Measurements from ENCODE around the gene RNF186. TPM values are rescaled to one million over a fixed set of nuclear protein-coding genes. Genes with fewer than 3 reads are reported as not detected.
"Not testable (repeated sequence)": the region's sequence is repeated elsewhere in the genome, so short reads cannot be mapped to it uniquely, and the experiment has no call there.

RNF186 gene
- total RNA-seq, 2 experiments from 2014 or later = not detected

DNA sequence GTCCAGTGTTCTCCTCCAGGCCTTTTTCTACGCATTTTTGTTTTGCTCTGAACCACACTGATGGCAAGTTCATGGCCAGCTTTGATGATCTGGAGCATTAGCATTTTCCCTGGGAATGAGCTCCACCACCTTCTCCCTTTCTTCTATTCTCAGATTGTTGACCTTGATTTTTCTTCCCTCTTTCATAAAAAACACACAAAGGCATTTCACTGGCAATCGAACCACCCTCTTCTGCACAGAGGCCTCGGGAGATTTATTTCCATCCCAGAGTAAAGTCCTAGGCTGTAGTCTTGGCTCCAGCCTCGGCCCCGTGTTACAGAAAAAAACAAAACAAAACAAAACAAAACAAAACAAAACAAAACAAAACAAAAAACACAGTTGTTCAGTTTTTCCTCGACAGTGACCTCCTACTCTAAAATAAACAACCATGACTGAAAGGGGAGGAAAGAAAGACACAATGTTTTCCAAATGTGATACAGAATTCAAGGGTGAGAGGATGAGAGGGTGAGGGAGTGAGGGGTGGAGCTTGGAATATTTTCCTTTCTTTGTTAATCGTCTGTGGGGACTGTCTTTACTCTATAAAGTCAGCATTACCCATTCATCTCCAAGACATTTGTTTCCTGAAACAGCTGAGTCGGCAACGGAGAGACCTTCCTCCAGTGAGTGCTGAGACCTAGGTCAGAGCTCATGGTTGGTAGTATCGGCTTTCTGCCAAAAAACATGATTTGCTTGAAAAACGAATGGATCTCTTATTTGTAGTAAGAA is 29.8 kb upstream of the RNF186 start:
- H3K4me1 Mint-ChIP-seq = peaks cover 6% of the 10 kb centered on the region
- H3K4me3 Mint-ChIP-seq = no peak overlapping the region
- DNase-seq = no peak
- no peak overlapping the region for H3K27ac Mint-ChIP-seq
- no peaks in the 10 kb centered on the region for H3K9me3 Mint-ChIP-seq
- H3K27me3 Mint-ChIP-seq = peaks cover 17% of the 10 kb centered on the region
- H3K36me3 Mint-ChIP-seq = no peaks in the 10 kb centered on the region

DNA sequence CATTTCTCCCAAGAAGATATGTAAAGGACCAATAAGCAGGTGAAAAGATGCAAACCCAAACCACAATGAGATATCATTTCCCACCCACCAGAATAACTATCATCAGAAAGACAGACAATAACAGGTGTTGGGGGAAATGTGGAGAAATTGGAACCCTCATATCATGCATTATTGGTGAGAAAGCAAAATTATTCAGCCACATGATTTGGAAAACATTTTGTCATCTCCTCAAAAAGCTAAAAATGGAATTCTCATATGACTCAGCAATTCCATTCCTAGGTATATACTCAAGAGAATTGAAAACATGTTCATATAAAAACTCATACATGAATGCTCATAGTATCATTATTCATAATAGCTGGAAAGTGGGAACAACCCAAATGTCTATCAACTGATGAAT is 25.1 kb upstream of the RNF186 start:
- Mint-ChIP-seq H3K36me3 (no peaks in the 10 kb centered on the region), H3K27ac (no peak overlapping the region), H3K4me3 (no peak overlapping the region), H3K27me3 (peaks cover 31% of the 10 kb centered on the region), H3K9me3 (no peaks in the 10 kb centered on the region), H3K4me1 (peaks cover 9% of the 10 kb centered on the region)
- no peak for DNase-seq

DNA sequence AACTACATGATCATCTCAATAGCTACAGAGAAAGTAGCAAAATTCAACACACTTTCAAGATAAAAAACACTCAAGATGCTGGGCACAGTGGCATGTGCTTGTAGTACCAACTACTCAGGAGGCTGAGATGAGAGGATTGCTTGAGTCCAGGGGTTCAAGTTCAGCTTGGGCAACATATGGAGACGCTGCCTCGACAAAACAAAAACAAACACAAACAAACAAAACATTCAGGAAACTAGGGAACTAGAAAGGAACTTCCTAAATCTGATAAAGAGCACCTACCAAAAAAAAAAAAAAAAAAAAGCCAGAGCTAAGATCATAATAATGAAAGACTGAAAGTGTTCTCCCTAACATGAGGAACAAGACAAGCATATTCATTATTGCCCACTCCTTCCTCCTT is 22.8 kb upstream of the RNF186 start:
- Mint-ChIP-seq H3K4me1 (peaks cover 9% of the 10 kb centered on the region), H3K9me3 (no peaks in the 10 kb centered on the region), H3K27me3 (peaks cover 34% of the 10 kb centered on the region), H3K27ac (no peak overlapping the region), H3K4me3 (no peak overlapping the region), H3K36me3 (no peaks in the 10 kb centered on the region)
- no peak for DNase-seq

DNA sequence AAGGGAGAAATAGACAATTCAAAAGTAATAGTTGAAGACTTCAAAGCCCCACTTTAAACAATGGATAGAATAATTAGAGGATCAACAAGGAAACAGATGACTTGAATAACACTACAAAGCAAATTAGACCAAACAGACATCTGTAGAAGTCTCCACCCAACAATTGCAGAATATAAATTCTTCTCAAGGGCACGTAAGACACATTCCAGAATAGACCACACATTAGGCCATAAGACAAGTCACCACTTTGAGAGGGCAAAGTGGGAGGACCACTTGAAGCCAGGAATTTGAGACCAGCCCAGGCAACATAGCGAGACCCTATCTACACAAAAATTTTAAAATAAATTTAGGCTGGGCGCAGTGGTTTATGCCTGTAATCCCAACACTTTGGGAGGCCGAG is 20.5 kb upstream of the RNF186 start:
- Mint-ChIP-seq H3K9me3 (peaks cover 2% of the 10 kb centered on the region), H3K36me3 (no peaks in the 10 kb centered on the region), H3K27me3 (peaks cover 57% of the 10 kb centered on the region), H3K4me1 (peaks cover 9% of the 10 kb centered on the region), H3K4me3 (no peak overlapping the region), H3K27ac (no peak overlapping the region)
- no peak for DNase-seq

DNA sequence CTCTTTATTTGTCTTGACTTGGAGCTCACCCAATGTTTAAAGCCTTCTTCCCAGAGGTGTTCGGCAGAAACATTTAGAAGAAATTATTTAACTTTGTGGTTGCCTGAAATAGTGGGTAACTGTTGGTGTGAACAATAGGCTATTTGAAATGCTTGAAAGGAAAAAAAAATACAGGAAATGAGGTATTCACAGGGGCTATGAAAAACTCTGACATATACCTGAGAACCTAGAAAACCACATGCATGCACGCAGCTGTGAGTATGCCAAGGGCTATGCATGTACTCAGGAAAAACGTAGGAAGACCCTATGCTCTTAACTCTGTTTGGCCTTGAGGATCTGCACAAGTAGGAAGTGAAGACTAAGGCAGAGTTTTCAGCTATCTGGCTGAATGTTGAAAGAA is 16.4 kb upstream of the RNF186 start:
- Mint-ChIP-seq H3K27me3 (peaks cover 65% of the 10 kb centered on the region), H3K27ac (no peak overlapping the region)

DNA sequence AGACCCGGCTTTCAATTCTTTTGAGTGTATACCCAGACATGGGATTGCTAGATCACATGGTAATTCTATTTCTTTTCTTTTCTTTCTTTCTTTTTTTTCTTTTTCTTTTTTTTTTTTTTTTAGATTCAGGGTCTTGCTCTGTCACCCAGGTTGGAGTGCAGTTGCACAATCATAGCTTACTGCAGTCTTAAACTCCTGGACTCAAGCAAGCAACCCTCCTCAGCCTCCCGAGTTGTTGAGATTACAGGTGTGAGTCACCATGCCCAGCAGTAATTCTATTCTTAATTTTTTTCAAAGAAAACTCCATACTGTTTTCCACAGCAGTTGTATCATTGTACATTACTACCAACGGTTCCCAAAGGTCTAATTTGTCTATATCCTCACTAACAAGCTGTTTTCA is 13.5 kb upstream of the RNF186 start:
- no peaks in the 10 kb centered on the region for H3K36me3 Mint-ChIP-seq
- no peak overlapping the region for H3K27ac Mint-ChIP-seq
- H3K27me3 Mint-ChIP-seq = peaks cover 60% of the 10 kb centered on the region
- H3K9me3 Mint-ChIP-seq = peaks cover 2% of the 10 kb centered on the region
- H3K4me3 Mint-ChIP-seq = no peak overlapping the region
- DNase-seq = no peak
- peaks cover 7% of the 10 kb centered on the region for H3K4me1 Mint-ChIP-seq

More for the DNA sequence above, 16.4 kb upstream of the RNF186 start:
- DNase-seq = no peak
- H3K4me3 Mint-ChIP-seq = no peak overlapping the region
- no peaks in the 10 kb centered on the region for H3K36me3 Mint-ChIP-seq
- no peaks in the 10 kb centered on the region for H3K4me1 Mint-ChIP-seq
- peaks cover 2% of the 10 kb centered on the region for H3K9me3 Mint-ChIP-seq

DNA sequence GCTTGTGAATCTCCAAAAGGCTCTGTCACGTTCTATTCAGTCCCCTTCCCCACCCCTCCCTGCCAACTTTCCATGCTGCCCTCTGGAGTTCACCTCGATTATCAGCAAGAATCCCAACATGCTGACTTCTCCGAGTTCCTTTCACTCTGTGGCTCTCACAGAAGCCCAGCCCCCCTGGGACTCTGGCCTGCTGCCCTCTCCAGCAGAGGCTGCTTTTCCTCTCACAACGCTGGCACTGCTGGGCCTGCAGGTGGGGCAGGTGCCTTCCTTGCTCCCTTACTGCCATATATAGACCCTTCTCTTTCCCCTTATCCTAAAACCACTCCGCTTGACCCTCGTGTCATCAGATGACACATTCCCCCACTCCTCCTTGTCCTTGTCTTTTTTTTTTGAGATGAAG is 10.2 kb upstream of the RNF186 start:
- H3K9me3 Mint-ChIP-seq = no peaks in the 10 kb centered on the region
- peaks cover 38% of the 10 kb centered on the region for H3K27me3 Mint-ChIP-seq
- H3K4me1 Mint-ChIP-seq = peaks cover 7% of the 10 kb centered on the region
- H3K4me3 Mint-ChIP-seq = no peak overlapping the region
- no peaks in the 10 kb centered on the region for H3K36me3 Mint-ChIP-seq
- DNase-seq = no peak
- no peak overlapping the region for H3K27ac Mint-ChIP-seq

DNA sequence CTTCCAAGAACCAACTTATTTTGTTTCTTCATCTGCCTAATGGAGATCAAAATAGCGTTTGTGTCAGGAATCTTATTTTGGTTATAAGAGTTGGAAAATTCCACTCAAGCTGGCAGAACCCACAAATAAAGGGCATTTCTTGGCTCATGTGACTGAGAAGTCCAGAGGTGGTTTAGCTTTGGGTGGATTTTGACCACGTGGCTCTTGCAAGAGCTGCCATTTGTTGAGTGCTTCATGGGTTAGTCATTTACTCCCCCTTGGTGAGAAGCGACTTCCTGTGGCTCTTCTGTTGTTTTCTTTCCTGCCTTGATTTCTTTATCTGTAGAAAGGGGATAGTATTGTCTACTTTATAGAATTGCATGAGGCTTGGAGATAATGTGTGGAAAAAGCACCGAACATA is 9.5 kb upstream of the RNF186 start:
- peaks cover 33% of the 10 kb centered on the region for H3K27me3 Mint-ChIP-seq

DNA sequence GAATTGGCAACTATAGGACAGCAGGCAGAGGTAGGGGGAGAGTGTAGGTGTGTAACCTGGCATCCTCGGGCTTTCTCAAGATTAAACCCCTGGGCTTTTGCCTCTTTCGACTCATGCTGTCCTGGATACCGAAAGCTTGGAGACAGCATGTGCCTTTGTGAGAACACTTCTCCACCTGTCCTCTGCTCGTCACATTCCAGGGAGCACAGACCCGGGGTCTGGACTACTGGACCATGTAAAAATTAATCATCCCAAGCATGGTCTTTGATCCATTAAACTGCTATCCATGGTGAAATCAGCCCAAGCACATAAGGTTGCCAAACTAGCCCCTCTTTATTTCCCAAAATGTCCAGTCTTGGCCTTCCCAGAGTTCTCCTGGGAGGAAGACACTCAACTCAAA is 9.0 kb upstream of the RNF186 start:
- H3K36me3 Mint-ChIP-seq = no peaks in the 10 kb centered on the region

More for the DNA sequence above, 9.5 kb upstream of the RNF186 start:
- no peak for DNase-seq
- H3K27ac Mint-ChIP-seq = no peak overlapping the region
- H3K4me3 Mint-ChIP-seq = no peak overlapping the region
- H3K4me1 Mint-ChIP-seq = peaks cover 7% of the 10 kb centered on the region
- no peaks in the 10 kb centered on the region for H3K36me3 Mint-ChIP-seq
- H3K9me3 Mint-ChIP-seq = no peaks in the 10 kb centered on the region

DNA sequence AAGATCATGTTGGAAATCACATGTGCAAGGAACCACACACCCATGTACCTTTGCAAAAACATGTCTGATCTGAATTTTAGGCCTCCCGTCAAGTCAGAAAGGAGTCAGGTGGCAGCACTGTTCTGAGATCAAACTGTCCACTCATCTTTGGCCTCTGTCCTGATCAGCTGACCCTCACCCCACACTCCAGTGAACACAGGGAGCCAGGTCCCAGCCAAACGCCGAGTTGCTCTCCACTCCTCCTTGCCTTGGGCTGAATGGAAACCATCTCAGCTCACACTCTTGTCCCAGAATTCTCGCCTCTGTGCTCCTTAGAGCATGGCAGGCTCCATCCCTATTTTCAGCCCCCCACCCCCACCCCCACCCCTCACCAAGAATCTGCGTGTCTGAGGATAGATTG is 4.6 kb upstream of the RNF186 start:
- Mint-ChIP-seq H3K4me1 (peaks cover 4% of the 10 kb centered on the region), H3K36me3 (no peaks in the 10 kb centered on the region), H3K27ac (no peak overlapping the region), H3K27me3 (peaks cover 7% of the 10 kb centered on the region), H3K4me3 (no peak overlapping the region), H3K9me3 (no peaks in the 10 kb centered on the region)
- DNase-seq = no peak

More for the DNA sequence above, 9.0 kb upstream of the RNF186 start:
- no peak overlapping the region for H3K4me3 Mint-ChIP-seq
- H3K27ac Mint-ChIP-seq = no peak overlapping the region
- peaks cover 7% of the 10 kb centered on the region for H3K4me1 Mint-ChIP-seq
- H3K9me3 Mint-ChIP-seq = no peaks in the 10 kb centered on the region
- peaks cover 30% of the 10 kb centered on the region for H3K27me3 Mint-ChIP-seq
- DNase-seq = no peak

DNA sequence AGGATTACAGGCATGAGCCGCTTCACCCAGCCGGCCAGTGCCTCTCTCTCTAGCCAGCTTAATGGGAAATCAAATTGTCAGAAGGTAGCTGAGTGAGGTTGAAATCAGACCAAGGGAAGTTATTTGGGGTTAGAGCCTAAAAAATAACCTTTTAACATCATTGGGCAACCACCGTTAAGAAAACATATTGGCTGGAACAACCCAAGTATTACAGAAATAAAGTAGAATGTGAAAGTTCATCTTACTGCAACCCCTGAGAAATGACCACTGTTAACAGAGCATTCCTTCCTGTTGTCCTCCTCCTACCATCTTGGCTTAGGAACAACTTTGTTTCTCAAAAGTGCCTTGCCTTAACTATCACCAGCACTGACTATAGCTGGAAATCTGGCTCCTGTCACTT is 3.2 kb upstream of the RNF186 start:
- Mint-ChIP-seq H3K9me3 (no peaks in the 10 kb centered on the region), H3K4me3 (no peak overlapping the region), H3K27me3 (peaks cover 7% of the 10 kb centered on the region), H3K27ac (no peak overlapping the region), H3K36me3 (no peaks in the 10 kb centered on the region), H3K4me1 (no peaks in the 10 kb centered on the region)
- DNase-seq = no peak

DNA sequence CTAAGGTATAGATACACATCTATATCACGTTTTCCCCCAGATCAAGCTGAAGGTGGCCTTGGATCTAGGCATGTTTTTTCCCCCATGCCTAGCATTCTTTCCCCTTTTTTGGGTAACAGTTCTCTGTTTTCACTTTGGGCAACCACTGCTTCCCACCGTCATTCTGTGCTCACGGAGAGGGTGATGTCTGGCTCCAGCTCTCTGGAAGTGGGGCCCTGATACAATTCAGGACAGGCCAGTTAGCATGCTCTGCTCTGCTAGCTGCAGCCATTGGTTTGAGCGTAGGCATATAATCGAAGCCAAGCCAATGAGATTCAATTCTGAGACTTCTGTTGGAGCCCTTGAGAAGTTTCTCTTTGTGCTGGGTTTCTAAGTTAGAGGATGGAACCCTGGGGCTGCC is 2.1 kb upstream of the RNF186 start:
- H3K27ac Mint-ChIP-seq = no peak overlapping the region

DNA sequence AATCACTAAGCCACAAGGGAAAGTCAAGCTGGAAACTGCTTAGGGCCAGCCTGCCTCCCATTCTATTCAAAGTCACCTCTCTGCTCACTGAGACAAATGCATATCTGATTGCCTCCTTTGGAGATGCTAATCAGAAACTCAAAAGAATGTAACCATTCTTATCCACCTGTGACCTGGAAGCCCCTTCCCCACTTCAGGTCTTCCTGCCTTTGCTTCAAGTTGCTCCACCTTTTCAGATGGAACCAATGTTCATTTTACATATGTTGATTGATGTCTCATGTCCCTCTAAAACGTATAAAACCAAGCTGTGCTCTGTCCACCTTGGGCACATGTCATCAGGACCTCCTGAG is 1.6 kb upstream of the RNF186 start:
- not testable (repeated sequence) for H3K27ac Mint-ChIP-seq, H3K4me3 Mint-ChIP-seq, H3K36me3 Mint-ChIP-seq

More for the DNA sequence above, 2.1 kb upstream of the RNF186 start:
- no peaks in the 10 kb centered on the region for H3K4me1 Mint-ChIP-seq
- DNase-seq = no peak
- peaks cover 6% of the 10 kb centered on the region for H3K27me3 Mint-ChIP-seq
- no peaks in the 10 kb centered on the region for H3K9me3 Mint-ChIP-seq
- no peaks in the 10 kb centered on the region for H3K36me3 Mint-ChIP-seq
- no peak overlapping the region for H3K4me3 Mint-ChIP-seq

DNA sequence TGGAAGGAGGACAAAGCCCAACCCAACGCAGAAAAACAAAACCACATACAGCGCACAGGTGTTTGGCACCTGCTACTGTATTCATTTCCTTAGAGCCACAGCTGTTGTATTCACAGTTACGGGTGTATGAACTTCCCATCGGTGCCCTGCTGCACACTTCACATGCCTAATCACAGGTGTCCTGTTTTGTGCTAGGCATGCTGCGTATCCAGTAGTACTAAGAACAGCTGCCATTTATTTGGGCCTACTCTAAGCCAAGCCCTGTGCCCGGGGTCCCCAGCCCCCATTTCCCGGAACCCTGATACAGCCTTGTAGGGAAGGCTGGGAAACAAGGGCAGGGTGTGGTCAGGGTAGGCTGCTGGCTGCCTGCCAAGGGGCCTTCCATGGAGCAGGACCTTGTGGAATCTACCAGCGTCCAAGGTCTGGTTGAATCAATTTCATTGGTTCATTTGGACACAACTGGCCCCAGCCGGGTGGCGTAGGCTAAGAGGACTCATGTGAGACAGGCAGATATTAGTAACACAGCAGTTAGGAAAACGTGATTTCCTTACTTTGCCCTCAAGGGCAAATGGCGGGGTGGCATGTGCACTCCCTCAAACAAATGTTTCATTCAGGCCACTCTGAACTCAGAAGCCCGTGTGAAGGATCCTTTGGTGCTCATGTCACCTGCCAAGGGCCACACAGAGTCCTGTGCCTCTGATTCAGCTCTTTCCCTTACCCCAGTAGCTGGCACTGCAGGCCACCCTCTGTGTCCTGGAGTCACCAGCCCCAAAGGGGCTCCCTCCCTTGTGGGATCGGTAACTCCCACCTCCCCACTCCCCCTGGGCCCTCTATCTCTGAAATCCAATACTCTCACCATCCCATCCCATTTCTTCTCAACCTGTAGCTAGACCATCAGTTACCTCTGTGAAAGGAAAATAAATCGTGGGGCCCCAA is 986 bp upstream of the RNF186 start:
- Mint-ChIP-seq H3K4me3 (no peak overlapping the region), H3K4me1 (no peaks in the 10 kb centered on the region), H3K9me3 (no peaks in the 10 kb centered on the region), H3K36me3 (no peaks in the 10 kb centered on the region), H3K27me3 (no peaks in the 10 kb centered on the region), H3K27ac (no peak overlapping the region)
- DNase-seq = no peak

More for the DNA sequence above, 1.6 kb upstream of the RNF186 start:
- not testable (repeated sequence) for DNase-seq, H3K27me3 Mint-ChIP-seq, H3K4me1 Mint-ChIP-seq, H3K9me3 Mint-ChIP-seq

DNA sequence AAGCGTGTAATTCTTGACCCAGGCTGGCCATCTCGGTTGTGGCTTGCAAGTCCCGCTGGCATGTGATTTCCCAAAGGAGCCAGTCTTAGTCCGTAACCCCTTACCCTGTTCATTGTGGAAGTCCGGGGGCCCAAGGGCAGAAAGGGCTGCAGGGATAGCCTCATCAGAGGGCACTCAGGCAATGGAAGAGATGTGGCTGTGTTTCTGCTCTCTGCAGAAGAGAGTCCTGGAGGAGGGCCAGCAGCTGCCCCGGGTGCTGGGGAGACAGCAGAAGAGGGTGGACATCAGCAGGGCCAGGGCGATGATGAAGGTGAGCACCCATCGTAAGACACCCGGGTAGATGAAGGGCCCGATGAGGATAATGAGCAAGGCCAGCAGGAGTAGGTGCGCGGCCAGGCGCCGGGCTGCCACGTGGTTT is 830 bp downstream of the RNF186 start:
- H3K27ac Mint-ChIP-seq = no peak overlapping the region
- no peaks in the 10 kb centered on the region for H3K9me3 Mint-ChIP-seq
- H3K36me3 Mint-ChIP-seq = no peaks in the 10 kb centered on the region
- no peak for DNase-seq
- H3K4me1 Mint-ChIP-seq = no peaks in the 10 kb centered on the region
- H3K27me3 Mint-ChIP-seq = no peaks in the 10 kb centered on the region
- no peak overlapping the region for H3K4me3 Mint-ChIP-seq

DNA sequence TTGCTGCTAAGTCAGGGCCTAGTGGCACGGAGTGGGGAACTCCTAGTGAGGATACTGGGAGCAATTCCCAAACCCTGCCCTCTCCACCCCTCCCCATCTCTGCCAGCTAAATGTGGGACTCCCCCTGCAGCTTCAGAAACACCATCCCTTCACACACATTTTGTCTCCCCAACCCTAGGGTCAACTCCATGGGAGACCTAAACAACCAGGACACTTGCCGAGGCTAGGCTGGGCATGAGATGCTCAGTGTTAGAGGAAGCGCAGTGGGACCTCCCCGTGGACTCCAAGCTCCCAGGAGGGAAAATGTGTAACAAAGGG is 1.5 kb downstream of the RNF186 start:
- H3K27ac Mint-ChIP-seq = no peak overlapping the region
- no peaks in the 10 kb centered on the region for H3K27me3 Mint-ChIP-seq
- H3K36me3 Mint-ChIP-seq = no peaks in the 10 kb centered on the region
- no peak for DNase-seq
- no peaks in the 10 kb centered on the region for H3K4me1 Mint-ChIP-seq
- no peaks in the 10 kb centered on the region for H3K9me3 Mint-ChIP-seq
- H3K4me3 Mint-ChIP-seq = no peak overlapping the region

All from activated naive CD8-positive, alpha-beta T cell treated with anti-CD3 and anti-CD28 coated beads for 36 hours (primary cell).